ENCODE measurements around the gene SETBP1.

- TF ChIP-seq, protein P1, sequence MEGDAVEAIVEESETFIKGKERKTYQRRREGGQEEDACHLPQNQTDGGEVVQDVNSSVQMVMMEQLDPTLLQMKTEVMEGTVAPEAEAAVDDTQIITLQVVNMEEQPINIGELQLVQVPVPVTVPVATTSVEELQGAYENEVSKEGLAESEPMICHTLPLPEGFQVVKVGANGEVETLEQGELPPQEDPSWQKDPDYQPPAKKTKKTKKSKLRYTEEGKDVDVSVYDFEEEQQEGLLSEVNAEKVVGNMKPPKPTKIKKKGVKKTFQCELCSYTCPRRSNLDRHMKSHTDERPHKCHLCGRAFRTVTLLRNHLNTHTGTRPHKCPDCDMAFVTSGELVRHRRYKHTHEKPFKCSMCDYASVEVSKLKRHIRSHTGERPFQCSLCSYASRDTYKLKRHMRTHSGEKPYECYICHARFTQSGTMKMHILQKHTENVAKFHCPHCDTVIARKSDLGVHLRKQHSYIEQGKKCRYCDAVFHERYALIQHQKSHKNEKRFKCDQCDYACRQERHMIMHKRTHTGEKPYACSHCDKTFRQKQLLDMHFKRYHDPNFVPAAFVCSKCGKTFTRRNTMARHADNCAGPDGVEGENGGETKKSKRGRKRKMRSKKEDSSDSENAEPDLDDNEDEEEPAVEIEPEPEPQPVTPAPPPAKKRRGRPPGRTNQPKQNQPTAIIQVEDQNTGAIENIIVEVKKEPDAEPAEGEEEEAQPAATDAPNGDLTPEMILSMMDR (IDR thresholded peaks at IDR 0.05; ENCODE audit: low read length), result no peak
- TF ChIP-seq EZH2 (IDR thresholded peaks at IDR 0.05; ENCODE audit: borderline replicate concordance, low read length), result no peak
Measured at GRCh38 chr18:44969214-44969795, 288.6 kb downstream of the SETBP1 start.
